ENCODE measurements around the gene BMP15.

DNA sequence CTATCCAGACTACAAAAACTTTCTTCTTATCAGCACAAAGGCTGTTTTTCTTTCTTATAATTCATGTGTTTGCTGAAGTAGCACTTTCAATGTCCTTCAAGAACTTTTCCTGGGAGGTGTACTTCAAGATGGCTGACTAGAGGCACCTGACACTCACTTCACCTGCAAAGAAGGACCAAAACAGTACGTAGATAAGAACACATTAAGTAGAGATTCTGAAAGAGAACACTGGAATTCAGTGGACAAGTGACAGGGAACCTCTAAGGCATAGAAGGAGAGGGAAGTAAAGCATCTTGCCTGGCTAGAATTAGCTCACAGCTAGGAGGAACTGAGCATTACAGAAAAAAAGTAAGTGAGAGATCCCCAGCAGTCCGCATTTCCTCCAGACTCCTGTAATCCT, 21.7 kb upstream of the BMP15 start:
- TF ChIP-seq, protein P1, sequence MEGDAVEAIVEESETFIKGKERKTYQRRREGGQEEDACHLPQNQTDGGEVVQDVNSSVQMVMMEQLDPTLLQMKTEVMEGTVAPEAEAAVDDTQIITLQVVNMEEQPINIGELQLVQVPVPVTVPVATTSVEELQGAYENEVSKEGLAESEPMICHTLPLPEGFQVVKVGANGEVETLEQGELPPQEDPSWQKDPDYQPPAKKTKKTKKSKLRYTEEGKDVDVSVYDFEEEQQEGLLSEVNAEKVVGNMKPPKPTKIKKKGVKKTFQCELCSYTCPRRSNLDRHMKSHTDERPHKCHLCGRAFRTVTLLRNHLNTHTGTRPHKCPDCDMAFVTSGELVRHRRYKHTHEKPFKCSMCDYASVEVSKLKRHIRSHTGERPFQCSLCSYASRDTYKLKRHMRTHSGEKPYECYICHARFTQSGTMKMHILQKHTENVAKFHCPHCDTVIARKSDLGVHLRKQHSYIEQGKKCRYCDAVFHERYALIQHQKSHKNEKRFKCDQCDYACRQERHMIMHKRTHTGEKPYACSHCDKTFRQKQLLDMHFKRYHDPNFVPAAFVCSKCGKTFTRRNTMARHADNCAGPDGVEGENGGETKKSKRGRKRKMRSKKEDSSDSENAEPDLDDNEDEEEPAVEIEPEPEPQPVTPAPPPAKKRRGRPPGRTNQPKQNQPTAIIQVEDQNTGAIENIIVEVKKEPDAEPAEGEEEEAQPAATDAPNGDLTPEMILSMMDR (IDR thresholded peaks at IDR 0.05) = no peak
- TF ChIP-seq POLR2AphosphoS5 (IDR thresholded peaks at IDR 0.05) = no peak

Measured in esophagus muscularis mucosa (tissue), 3 donors.